HepG2 (cell line): ENCODE measurements around the gene MCAT. TPM values are rescaled to one million over a fixed set of nuclear protein-coding genes. Genes with fewer than 3 reads are reported as not detected.

Source experiments
- CREB3 ChIP-seq: sonication (generic); formaldehyde crosslinking; IDR thresholded peaks from 2 replicates; pipeline ENCODE4 v1.5.0; 2020; ENCODE audit warnings: missing genetic modification reagents
- FOXA3 ChIP-seq: IDR thresholded peaks from 2 replicates; pipeline ENCODE4 v1.6.1; 2016; ENCODE audit warnings: missing genetic modification reagents, missing compliant biosample characterization
- GFI1 ChIP-seq: sonication (generic); formaldehyde crosslinking; IDR thresholded peaks from 2 replicates; pipeline ENCODE4 v1.5.0; 2020; ENCODE audit warnings: missing genetic modification reagents, mild to moderate bottlenecking, borderline replicate concordance
- PREB ChIP-seq: sonication (generic); formaldehyde crosslinking; IDR thresholded peaks from 2 replicates; pipeline ENCODE4 v1.4.0; 2020; ENCODE audit warnings: missing genetic modification reagents
- SAFB2 ChIP-seq: sonication (generic); formaldehyde crosslinking; IDR thresholded peaks from 2 replicates; pipeline ENCODE4 v1.5.1; 2020; ENCODE audit warnings: missing genetic modification reagents, low read depth, mild to moderate bottlenecking, borderline replicate concordance
- SMAD9 ChIP-seq: sonication (generic); formaldehyde crosslinking; IDR thresholded peaks from 2 replicates; pipeline ENCODE4 v1.5.1; 2020; ENCODE audit warnings: mild to moderate bottlenecking, missing genetic modification reagents
- SMARCC2 ChIP-seq: fragments of 450-650 bp; IDR thresholded peaks from 2 replicates; pipeline ENCODE4 v1.6.1; 2017; ENCODE audit warnings: antibody characterized with exemption, mild to moderate bottlenecking
- SRSF1 ChIP-seq: fragments of 200-400 bp; formaldehyde crosslinking; optimal IDR thresholded peaks from 2 replicates; pipeline ENCODE3; 2017; ENCODE audit warnings: mild to moderate bottlenecking, low read depth, low read length, moderate library complexity
- SYNCRIP ChIP-seq: fragments of 200-400 bp; formaldehyde crosslinking; IDR thresholded peaks from 2 replicates; pipeline ENCODE4 v1.6.1; 2018; ENCODE audit warnings: mild to moderate bottlenecking, low read depth, low read length; ENCODE audit not compliant: insufficient read depth
- TBL1XR1 ChIP-seq: fragments of 150-350 bp; IDR thresholded peaks from 2 replicates; pipeline ENCODE4 v1.6.1; 2014; ENCODE audit warnings: borderline replicate concordance, low read length; ENCODE audit not compliant: partially characterized antibody
- ZBTB2 ChIP-seq: sonication (generic); formaldehyde crosslinking; IDR thresholded peaks from 2 replicates; pipeline ENCODE4 v1.8.0; 2022; ENCODE audit warnings: low read depth, missing genetic modification reagents
- ZNF17 ChIP-seq: sonication (generic); formaldehyde crosslinking; IDR thresholded peaks from 2 replicates; pipeline ENCODE4 v1.5.0; 2020; ENCODE audit warnings: mild to moderate bottlenecking, missing genetic modification reagents
- ZNF496 ChIP-seq: sonication (generic); formaldehyde crosslinking; IDR thresholded peaks from 2 replicates; pipeline ENCODE4 v1.8.1; 2023; ENCODE audit warnings: mild to moderate bottlenecking, moderate library complexity, missing genetic modification reagents; ENCODE audit not compliant: insufficient replicate concordance
- ZNF646 ChIP-seq: sonication (generic); formaldehyde crosslinking; IDR thresholded peaks from 2 replicates; pipeline ENCODE4 v1.9.0; 2021; ENCODE audit warnings: mild to moderate bottlenecking, missing genetic modification reagents
- ZSCAN30 ChIP-seq: sonication (generic); formaldehyde crosslinking; IDR thresholded peaks from 2 replicates; pipeline ENCODE4 v1.5.0; 2020; ENCODE audit warnings: mild to moderate bottlenecking, missing genetic modification reagents
- polyA plus RNA-seq, 8 experiments: library from polyadenylated mRNA; depleted of rRNA in 3 of 8; stranded (reverse) in 7 of 8; unstranded in 1 of 8; fragments of >200 nt; fragmentation: Illumina TruSeq in 4 of 8; extraction: Trizol in 4 of 8; gene quantifications; 2 replicates each; pipeline versions ENCODE4 v1.2.1 to v1.2.3, GENCODE V29; 2011 to 2016; ENCODE audit warnings: low read depth in 4 of 8, missing spikeins in 1 of 8, mixed read lengths in 1 of 8; ENCODE audit not compliant: insufficient read depth in 1 of 8
- total RNA-seq, 5 experiments: library from RNA; depleted of rRNA; stranded (reverse); fragments of >200 nt; fragmentation: Illumina TruSeq; extraction: Trizol; gene quantifications; 2 replicates each; pipeline ENCODE4 v1.2.3, GENCODE V29; 2016; ENCODE audit warnings: low read depth in 1 of 5

Gene MCAT
- total and polyA plus RNA-seq, 2 of the 13 experiments (the other 11 are each of a cell fraction or from before 2014, with no cell fraction given): 9.3 to 16.7 TPM

- TF ChIP-seq ZBTB2 (peak; percentile 51; the same call in 1 of the 2 replicates), PREB (0 out of 2 replicates have a peak, but pooled peaks have one; percentile 22), SYNCRIP (no peak), ZSCAN30 (CRISPR knock-in tag) (no peak), ZNF646 (CRISPR knock-in tag) (no peak; the same call in 1 of the 2 replicates), GFI1 (peak; percentile 77; the same call in 1 of the 2 replicates), TBL1XR1 (peak; percentile 44), SRSF1 (no peak), SMARCC2 (no peak), ZNF17 (CRISPR knock-in tag) (no peak), SAFB2 (CRISPR knock-in tag) (no peak), FOXA3 (peak; percentile 72), SMAD9 (CRISPR knock-in tag) (0 out of 2 replicates have a peak, but pooled peaks have one; percentile 3), ZNF496 (CRISPR knock-in tag) (no peak), CREB3 (CRISPR knock-in tag) (no peak)
These were observed at the start of gene MCAT (continued) for GRCh38 chr22:43142880-43143562.
